HPDE6-E6E7 (cell line): ENCODE results near the gene FOXB1.

Source experiments
- DNase-seq: peaks from one replicate; pipeline ENCODE4 v3.0.0; 2011; ENCODE audit warnings: missing footprints; ENCODE audit errors: extremely low spot score

The FOXB1 gene

DNA sequence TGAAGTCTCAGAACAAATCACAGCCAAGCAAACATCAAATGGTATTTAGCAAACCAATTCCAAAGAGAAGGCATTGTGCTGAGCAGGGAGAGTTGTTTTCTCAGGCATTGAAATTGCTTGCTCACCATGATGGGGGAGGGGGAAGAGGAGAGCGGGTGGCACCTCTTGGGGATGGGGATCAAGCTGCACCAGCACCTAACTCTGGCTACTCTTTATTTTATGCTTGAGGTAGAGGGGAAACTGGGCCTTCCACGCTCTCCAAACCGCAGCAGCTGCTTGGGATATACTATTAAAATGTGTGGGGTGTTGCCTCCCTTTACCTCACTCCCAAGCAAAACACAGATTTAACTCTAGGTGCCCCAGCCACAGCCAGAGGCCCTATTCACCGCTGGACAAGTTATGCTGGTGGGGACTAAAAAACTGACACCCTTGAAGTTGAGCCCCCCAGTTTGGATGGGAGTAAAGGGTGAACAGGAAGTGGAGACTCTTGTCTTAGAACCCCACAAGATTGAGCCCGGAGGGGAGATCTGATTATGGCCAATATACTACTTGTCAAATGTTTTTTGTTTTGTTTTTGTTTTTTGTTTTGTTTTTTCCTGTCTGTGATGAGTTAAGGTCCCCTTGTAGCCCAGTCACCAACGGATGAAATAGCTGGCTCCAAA, 5.0 kb upstream of the FOXB1 start:
- DNase-seq = no peak

DNA sequence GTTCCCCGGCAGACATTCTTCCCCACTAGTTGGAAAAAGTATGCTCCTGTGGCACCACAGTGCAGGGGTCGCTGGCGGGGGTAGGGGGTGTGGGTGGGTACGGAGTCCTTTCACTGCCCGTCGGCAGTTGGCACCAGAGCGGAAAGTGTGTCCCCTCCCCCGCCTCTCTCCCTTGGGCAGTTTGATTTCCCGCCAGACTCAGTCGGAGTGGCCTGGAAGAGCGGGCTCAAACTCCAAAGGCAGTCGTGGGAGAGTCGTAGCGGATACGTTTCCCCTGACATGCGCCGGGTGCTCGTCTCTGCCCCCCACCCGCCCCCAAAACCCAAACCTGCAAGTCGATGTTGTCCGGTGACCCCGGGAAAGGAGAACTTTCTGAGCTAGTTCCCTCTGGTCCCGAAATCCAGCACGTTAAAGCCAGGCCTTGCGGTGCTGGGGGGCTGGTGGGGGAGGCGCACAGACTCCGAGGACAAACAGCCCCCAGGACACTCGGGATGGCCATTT, 4.4 kb upstream of the FOXB1 start:
- DNase-seq = no peak

GRCh38 chr15:60000113-60000823, 3.8 kb upstream of the FOXB1 start:
- DNase-seq = no peak

GRCh38 chr15:60000824-60001609, 3.1 kb upstream of the FOXB1 start:
- DNase-seq = no peak

- no peak for DNase-seq
Measured at GRCh38 chr15:60001610-60002527, 2.2 kb upstream of the FOXB1 start.

- no peak for DNase-seq
Measured at GRCh38 chr15:60002528-60003218, 1.4 kb upstream of the FOXB1 start.

DNA sequence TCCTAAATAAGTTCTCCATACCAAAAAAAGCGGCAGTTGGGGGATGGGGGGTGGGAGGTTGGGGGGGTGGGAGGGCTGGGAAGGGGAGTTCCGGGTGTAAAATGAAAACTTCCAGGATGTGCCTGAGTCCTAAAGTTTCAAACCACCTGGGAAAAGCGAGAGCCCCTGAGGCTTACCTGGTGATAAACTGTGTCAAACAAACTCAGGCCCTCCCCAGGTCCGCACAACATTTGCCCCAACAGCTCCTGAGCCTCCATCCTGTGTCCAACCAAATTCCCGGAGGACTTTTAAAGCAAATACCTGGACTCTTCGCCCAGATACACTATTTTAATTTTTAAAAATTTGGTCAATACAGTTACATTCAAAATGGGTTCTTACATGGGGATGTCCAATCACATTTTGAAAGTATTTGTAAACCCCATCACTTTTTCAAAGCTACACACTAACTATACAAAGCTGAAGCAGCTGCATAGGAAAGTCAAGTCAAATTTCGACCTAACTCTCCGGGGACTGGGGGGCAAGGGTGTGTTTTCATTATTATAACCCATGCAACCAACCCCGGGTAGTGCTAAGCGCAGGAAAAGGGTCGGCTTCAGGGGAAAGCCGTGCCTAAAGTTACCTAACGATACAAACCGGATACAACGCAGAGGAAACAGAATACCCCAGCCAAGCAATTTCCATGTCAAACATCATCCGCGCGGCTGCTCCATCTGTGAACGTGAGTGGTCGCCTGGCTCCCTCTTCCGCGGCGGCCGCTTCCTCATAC, 685 bp upstream of the FOXB1 start:
- no peak for DNase-seq

DNA sequence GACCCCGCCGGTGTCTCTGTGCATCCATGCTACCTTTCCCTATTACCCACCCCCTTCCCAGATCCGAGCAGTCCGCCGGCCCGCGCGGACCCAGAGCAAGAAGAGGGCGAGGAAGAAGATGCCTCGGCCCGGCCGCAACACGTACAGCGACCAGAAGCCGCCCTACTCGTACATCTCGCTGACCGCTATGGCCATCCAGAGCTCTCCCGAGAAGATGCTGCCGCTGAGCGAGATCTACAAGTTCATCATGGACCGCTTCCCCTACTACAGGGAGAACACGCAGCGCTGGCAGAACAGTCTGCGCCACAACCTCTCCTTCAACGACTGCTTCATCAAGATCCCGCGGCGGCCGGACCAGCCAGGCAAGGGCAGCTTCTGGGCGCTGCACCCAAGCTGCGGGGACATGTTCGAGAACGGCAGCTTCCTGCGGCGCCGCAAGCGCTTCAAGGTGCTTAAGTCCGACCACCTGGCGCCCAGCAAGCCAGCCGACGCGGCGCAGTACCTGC, 788 bp downstream of the FOXB1 start:
- no peak for DNase-seq

DNA sequence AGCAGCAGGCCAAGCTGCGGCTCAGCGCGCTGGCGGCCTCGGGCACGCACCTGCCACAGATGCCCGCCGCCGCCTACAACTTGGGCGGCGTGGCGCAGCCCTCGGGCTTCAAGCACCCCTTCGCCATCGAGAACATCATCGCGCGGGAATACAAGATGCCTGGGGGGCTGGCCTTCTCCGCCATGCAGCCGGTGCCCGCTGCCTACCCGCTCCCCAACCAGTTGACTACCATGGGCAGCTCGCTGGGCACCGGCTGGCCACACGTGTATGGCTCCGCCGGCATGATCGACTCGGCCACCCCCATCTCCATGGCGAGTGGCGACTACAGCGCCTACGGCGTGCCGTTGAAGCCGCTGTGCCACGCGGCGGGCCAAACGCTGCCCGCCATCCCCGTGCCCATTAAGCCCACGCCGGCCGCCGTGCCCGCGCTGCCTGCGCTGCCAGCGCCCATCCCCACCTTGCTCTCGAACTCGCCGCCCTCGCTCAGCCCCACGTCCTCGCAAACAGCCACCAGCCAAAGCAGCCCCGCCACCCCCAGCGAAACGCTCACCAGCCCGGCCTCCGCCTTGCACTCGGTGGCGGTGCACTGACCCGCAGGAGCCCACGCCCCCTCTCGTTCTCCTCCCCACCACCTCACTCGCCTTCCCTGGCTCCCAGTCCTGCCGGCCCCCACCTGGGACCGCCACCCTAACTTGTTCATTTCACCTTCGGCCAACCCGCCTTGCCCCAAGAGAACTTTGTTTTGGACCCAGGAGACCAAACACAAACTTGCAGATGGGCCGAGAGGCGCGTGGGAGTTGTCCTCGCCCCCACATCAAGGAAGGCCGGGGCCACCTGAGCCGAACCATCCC, 1.5 kb downstream of the FOXB1 start:
- DNase-seq = no peak

DNA sequence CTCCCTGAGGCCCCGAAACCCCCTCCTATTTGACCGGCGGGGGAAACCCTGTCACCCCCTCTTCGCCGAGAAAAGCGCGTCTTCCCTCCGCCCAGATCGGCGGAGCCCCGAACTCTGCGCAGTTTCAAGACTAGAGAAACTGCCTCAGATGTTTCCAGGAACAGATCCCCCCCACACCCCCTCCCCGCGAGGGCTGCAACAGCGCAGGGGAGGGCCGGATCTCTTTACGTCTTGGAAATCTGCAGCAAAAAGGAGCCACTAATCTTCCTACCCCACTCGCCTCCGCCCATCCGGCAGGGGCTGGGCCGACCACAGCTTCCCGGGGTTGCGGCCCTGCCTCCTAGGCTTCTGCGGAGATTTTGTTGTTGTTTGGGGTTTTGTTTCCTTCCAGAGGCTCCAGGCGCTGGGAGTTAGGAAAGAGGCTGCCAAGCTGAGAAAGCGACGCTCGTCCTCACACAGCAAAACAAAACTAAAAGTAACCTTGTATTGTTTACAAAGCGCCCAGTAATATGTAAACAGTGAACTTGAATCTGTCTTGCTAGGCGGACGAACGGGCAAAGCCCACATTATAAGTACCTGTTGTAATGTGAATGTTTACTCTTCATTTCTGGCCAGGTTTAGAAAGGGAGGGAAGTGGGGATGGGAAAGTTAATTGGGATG, 2.2 kb downstream of the FOXB1 start:
- no peak for DNase-seq

GRCh38 chr15:60006873-60007272, 2.8 kb downstream of the FOXB1 start:
- DNase-seq = no peak

GRCh38 chr15:60009124-60009960, 5.2 kb downstream of the FOXB1 start:
- DNase-seq = no peak

DNA sequence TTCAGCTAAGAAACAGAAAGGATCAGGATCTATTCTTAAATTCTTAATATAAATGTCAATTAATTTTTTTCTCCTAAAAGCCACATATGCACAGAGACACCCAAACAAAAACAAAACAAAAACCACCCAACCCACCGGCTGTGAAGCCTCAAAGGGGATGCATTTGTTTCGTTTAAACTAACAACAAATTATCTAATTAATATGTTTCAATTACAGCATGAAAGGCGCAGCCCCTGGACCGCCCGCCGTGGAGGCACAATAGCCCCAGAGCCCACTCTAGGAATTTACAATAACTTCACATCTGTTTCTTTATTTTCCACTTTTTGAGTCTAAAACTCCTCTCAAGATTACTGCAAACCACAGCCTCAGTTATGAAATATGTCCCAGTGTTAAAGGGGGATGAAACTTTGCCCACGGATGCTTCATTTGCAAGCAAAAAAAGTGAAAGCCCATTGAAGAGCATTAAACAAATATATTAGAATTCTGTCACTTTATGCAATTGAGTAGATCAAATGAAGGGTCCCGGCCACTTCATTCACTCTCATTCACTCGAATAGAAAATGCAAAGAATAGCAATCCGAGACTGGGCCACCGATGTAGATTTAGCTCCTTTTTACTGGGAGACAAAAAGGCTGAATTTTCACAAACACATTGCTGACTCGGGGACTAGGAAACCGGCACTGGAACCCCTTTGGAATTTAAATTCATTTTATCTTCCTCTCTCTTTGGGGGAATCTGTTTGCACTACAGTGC, 6.0 kb downstream of the FOXB1 start:
- no peak for DNase-seq

DNA sequence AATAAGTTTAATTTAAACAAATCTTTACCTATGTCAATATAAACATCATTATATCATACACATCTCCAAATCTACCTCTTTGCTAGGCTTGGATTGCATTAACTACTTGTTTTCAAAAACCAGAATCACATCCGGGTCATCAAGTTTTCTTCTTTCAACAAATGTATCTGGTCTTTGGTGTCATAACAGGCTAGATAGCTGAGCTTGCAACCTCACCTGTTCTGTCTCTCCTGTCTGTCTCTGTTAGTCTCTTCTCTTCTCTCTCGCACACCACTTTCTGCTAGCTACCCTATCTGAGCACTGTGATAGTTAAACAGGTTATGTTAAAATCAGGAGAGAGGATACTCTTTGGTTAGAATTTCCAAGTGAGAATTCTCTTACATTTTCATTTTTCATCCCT, 6.7 kb downstream of the FOXB1 start:
- no peak for DNase-seq

DNA sequence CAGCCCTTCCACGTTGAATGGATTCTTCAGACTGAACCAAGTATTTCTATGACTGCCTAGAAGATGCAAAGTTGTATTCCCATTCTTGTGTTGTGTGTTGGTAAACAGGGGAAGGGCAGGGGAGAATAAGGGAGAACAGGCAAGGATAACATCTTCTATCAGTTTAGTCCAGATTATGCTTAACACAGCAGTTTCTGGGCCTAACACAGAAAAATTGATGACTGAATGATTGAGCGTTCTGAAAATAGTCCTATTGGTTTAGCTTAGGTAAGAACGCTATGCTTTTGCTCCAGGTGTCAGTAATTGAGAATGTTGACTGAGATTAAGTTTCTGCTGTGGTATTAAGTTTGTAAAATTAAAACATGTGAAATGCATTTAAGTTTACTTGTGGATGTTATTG, 8.6 kb downstream of the FOXB1 start:
- DNase-seq = no peak

- no peak for DNase-seq
Measured at GRCh38 chr15:60017538-60018520, 13.7 kb downstream of the FOXB1 start.
